ENCODE measurements around the gene MRC1. TPM values are rescaled to one million over a fixed set of nuclear protein-coding genes. Genes with fewer than 3 reads are reported as not detected.
A peak's percentile ranks its signal among the peaks of the same experiment; 100 is the strongest.

The MRC1 gene
- total RNA-seq, 1 donor from 2014 or later = not detected

DNA sequence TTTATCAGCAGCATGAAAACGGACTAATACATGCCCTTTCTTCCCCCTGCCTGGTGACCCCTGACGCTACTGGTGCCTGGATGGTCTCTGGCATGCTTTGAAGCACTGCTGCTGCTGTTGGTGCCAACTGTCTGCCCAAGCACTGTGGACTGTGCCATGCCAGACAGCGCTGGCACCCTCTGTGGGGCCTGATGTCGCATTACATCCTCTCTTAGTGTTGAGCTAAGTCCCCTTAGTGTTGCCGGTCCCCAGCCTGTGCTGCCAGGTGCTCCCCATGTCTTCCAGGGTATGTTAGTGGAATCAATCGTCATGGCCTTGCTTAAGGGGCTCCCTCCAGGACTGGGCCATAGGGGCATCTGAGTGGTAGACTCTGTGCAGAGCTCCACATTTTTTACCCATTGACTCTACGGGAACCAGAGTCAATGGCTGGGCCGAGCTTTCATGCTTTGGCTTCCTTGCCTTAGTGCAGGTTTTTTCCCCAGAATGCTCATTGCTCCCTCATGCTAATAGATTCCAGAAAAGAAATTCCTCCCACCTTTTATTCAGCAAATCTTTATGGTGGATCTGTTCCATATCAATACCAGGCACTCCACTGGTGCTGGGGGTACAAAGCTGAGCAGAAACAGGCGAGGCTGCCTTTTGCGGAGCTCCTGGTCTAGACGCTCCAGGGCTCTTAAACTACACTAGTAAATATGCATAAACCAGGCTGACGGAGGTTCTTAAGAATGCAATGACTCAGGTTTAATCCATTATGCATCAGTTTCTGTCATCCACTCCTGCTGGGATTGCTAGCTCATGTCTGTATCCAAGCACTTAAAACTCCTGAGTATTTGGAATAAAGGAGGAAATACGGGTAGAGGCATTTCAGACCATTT lies 21.8 kb upstream of the MRC1 start:
- H3K36me3 Mint-ChIP-seq (ENCODE audit: unreplicated experiment) = no peaks in the 10 kb centered on the region
- no peaks in the 10 kb centered on the region for H3K9me3 Mint-ChIP-seq (ENCODE audit: unreplicated experiment)
- no peak for DNase-seq (ENCODE audit: extremely low spot score, unreplicated experiment)
- H3K27me3 Mint-ChIP-seq (ENCODE audit: unreplicated experiment) = no peaks in the 10 kb centered on the region
- H3K4me1 Mint-ChIP-seq (ENCODE audit: unreplicated experiment) = peaks cover 48% of the 10 kb centered on the region
- H3K4me3 Mint-ChIP-seq (ENCODE audit: unreplicated experiment) = no peak overlapping the region
- peak overlapping the region; percentile 87 for H3K27ac Mint-ChIP-seq (ENCODE audit: unreplicated experiment)
- TF ChIP-seq, protein P1, sequence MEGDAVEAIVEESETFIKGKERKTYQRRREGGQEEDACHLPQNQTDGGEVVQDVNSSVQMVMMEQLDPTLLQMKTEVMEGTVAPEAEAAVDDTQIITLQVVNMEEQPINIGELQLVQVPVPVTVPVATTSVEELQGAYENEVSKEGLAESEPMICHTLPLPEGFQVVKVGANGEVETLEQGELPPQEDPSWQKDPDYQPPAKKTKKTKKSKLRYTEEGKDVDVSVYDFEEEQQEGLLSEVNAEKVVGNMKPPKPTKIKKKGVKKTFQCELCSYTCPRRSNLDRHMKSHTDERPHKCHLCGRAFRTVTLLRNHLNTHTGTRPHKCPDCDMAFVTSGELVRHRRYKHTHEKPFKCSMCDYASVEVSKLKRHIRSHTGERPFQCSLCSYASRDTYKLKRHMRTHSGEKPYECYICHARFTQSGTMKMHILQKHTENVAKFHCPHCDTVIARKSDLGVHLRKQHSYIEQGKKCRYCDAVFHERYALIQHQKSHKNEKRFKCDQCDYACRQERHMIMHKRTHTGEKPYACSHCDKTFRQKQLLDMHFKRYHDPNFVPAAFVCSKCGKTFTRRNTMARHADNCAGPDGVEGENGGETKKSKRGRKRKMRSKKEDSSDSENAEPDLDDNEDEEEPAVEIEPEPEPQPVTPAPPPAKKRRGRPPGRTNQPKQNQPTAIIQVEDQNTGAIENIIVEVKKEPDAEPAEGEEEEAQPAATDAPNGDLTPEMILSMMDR (IDR thresholded peaks at IDR 0.05) = no peak

DNA sequence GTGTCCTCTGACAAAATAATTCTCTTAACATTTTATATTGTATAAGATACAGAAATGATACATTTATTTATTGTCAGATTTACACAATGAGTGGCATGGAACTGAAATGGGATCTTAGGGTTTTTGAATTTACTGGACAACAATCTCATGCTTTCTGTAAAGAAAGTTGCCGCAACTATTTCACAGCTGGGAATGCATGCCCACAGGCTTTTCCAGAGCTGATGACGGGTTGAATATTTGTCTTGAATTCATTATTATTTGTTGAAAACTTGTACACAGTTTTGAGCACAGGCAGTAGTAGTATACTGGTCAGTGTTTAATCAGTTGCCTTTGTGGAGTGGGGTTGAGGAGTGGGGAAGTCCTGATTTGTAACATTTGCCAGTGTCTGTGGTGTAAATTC lies 20.5 kb upstream of the MRC1 start:
- peak overlapping the region; percentile 35 for H3K27ac Mint-ChIP-seq (ENCODE audit: unreplicated experiment)
- DNase-seq (ENCODE audit: extremely low spot score, unreplicated experiment) = no peak
- H3K36me3 Mint-ChIP-seq (ENCODE audit: unreplicated experiment) = no peaks in the 10 kb centered on the region
- no peaks in the 10 kb centered on the region for H3K27me3 Mint-ChIP-seq (ENCODE audit: unreplicated experiment)
- TF ChIP-seq, protein P1 (IDR thresholded peaks at IDR 0.05) = no peak
- no peak overlapping the region for H3K4me3 Mint-ChIP-seq (ENCODE audit: unreplicated experiment)
- H3K9me3 Mint-ChIP-seq (ENCODE audit: unreplicated experiment) = no peaks in the 10 kb centered on the region
- H3K4me1 Mint-ChIP-seq (ENCODE audit: unreplicated experiment) = peaks cover 38% of the 10 kb centered on the region

DNA sequence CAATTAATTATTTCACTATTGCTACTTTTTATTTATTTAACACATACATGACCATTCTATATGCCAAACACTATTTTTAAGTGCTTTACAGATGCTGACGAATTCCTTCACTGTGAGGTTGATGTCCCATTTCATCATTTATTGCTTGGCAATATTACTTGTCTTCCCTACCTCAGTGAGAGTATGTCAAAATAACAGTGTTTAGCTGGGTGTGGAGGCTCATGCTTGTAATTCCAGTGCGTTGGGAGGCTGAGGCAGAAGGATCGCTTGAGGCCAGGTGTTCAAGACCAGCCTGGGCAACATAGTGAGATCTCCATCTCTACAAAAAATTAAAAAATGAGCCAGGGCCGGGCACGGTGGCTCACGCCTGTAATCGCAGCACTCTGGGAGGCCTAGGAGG lies 19.8 kb upstream of the MRC1 start:
- DNase-seq (ENCODE audit: extremely low spot score, unreplicated experiment) = no peak
- Mint-ChIP-seq H3K27me3 (ENCODE audit: unreplicated experiment) (no peaks in the 10 kb centered on the region), H3K4me3 (ENCODE audit: unreplicated experiment) (no peak overlapping the region), H3K27ac (ENCODE audit: unreplicated experiment) (no peak overlapping the region), H3K4me1 (ENCODE audit: unreplicated experiment) (peaks cover 31% of the 10 kb centered on the region), H3K36me3 (ENCODE audit: unreplicated experiment) (no peaks in the 10 kb centered on the region), H3K9me3 (ENCODE audit: unreplicated experiment) (no peaks in the 10 kb centered on the region)
- TF ChIP-seq, protein P1 (IDR thresholded peaks at IDR 0.05) = no peak

DNA sequence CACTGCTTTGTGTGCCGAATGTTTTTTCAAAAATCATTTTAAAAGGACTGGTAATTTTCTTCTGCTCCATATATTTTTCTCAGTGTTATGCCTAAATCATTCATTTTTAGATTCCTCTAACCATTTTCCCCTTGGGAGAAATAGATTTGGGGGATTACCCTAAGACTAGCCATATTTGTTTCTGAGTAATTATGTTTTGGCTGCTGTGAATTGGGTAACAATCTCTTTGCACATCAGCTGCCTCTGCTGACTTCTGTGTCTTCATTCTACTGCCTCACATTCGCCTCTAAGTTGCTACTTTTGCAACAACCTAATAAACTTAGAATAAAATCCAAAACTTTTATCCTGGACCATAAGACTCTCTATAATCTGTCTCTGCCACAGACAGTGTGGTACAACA lies 18.5 kb upstream of the MRC1 start:
- Mint-ChIP-seq H3K9me3 (ENCODE audit: unreplicated experiment) (no peaks in the 10 kb centered on the region), H3K27ac (ENCODE audit: unreplicated experiment) (no peak overlapping the region), H3K27me3 (ENCODE audit: unreplicated experiment) (no peaks in the 10 kb centered on the region), H3K4me1 (ENCODE audit: unreplicated experiment) (peaks cover 18% of the 10 kb centered on the region), H3K4me3 (ENCODE audit: unreplicated experiment) (no peak overlapping the region), H3K36me3 (ENCODE audit: unreplicated experiment) (no peaks in the 10 kb centered on the region)
- no peak for DNase-seq (ENCODE audit: extremely low spot score, unreplicated experiment)
- TF ChIP-seq, protein P1 (IDR thresholded peaks at IDR 0.05) = no peak

DNA sequence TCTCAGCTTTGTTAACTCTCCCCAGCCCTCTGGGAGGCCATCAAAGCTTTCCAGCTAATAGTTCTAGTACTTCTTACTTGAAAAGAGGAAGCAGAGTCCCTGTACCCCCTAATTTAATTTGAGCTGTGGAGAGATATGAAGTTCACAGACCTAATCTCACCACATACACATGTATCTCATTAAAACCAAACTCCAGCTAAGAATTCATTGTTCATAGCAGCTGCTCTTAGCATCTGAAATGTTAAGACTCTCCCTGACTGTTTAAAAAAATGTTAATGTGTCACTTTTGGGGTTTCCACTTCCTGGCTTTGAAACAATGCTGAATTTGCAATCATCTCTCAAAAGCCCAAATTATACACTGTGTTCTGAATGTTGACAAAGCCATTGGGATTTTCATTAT lies 16.2 kb upstream of the MRC1 start:
- TF ChIP-seq, protein P1 (IDR thresholded peaks at IDR 0.05) = no peak
- Mint-ChIP-seq H3K9me3 (ENCODE audit: unreplicated experiment) (no peaks in the 10 kb centered on the region), H3K4me3 (ENCODE audit: unreplicated experiment) (no peak overlapping the region), H3K36me3 (ENCODE audit: unreplicated experiment) (no peaks in the 10 kb centered on the region), H3K4me1 (ENCODE audit: unreplicated experiment) (peaks cover 5% of the 10 kb centered on the region), H3K27me3 (ENCODE audit: unreplicated experiment) (no peaks in the 10 kb centered on the region), H3K27ac (ENCODE audit: unreplicated experiment) (no peak overlapping the region)
- no peak for DNase-seq (ENCODE audit: extremely low spot score, unreplicated experiment)

Data from osteocyte (in vitro differentiated cells).